Ovary (tissue), 3 donors: Measurements from ENCODE around the gene DGKQ.

Source experiments
- POLR2A ChIP-seq: fragments of 450-650 bp; IDR thresholded peaks from one replicate; pipeline ENCODE4 v1.6.1; 2017; ENCODE audit warnings: antibody characterized with exemption, mild to moderate bottlenecking, moderate library complexity
- TF ChIP-seq, protein P1 (sequence below), 3 donors: fragments of 450-650 bp in 2 of 3; fragments of 200-600 bp in 1 of 3; IDR thresholded peaks; one replicate each; pipeline versions ENCODE4 v1.5.1 to v1.8.0; 2016 to 2022; ENCODE audit warnings: antibody characterized with exemption in 3 of 3, mild to moderate bottlenecking in 1 of 3
- donor health status: DM: no; HTN: no; CAD: no.

DNA sequence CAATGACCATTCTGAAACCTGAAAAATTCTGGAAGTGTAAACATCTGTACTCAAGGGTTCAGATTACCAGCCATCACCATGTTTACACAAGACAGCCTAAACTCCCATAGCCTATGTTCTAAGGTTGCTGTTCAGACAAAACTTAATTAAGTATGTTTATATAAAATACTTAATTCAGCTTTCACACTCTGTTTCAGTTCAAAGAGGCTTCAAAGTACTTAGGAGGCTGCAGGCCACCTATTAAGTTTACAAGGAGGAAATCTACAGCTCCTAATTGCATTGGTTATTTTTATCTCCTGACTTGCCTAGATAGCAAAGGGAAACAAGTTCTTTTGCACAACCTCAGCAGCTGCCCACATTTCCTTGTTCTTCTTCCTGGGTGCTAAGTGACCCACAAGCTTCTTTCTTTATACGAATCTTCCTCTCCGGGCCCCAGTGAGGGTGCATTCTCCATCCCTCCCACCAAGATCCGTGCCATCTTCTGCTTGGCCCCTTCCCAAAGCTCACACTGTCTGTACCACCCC is 43.3 kb downstream of the DGKQ start:
- TF ChIP-seq, protein P1, sequence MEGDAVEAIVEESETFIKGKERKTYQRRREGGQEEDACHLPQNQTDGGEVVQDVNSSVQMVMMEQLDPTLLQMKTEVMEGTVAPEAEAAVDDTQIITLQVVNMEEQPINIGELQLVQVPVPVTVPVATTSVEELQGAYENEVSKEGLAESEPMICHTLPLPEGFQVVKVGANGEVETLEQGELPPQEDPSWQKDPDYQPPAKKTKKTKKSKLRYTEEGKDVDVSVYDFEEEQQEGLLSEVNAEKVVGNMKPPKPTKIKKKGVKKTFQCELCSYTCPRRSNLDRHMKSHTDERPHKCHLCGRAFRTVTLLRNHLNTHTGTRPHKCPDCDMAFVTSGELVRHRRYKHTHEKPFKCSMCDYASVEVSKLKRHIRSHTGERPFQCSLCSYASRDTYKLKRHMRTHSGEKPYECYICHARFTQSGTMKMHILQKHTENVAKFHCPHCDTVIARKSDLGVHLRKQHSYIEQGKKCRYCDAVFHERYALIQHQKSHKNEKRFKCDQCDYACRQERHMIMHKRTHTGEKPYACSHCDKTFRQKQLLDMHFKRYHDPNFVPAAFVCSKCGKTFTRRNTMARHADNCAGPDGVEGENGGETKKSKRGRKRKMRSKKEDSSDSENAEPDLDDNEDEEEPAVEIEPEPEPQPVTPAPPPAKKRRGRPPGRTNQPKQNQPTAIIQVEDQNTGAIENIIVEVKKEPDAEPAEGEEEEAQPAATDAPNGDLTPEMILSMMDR (IDR thresholded peaks at IDR 0.05): no peak
- TF ChIP-seq POLR2A: no peak
